NK-92 treated with Interleukin-12 subunit alpha and Interleukin-12 subunit beta, amount 100 ng/mL, for 24 hours (cell line): Measurements from ENCODE around the gene FBXO44.
A peak's percentile ranks its signal among the peaks of the same experiment; 100 is the strongest.
"Not testable (repeated sequence)": the region's sequence is repeated elsewhere in the genome, so short reads cannot be mapped to it uniquely, and the experiment has no call there.

ENCODE experiments used
- DNase-seq: peaks from one replicate; lab custom pipeline; 2025; lab: John Stamatoyannopoulos, UW

FBXO44 gene

GRCh38 chr1:11640101-11640500 lies 14.6 kb upstream of the FBXO44 start:
- DNase-seq, result no peak

GRCh38 chr1:11640944-11641343 lies 13.7 kb upstream of the FBXO44 start:
- DNase-seq, result no peak

- no peak for DNase-seq
Observed at GRCh38 chr1:11641776-11642305, 12.8 kb upstream of the FBXO44 start.

GRCh38 chr1:11642418-11643017 lies 12.2 kb upstream of the FBXO44 start:
- not testable (repeated sequence) for DNase-seq

- DNase-seq, result no peak
Observed at GRCh38 chr1:11643782-11644181, 10.9 kb upstream of the FBXO44 start.

GRCh38 chr1:11645270-11645669 lies 9.4 kb upstream of the FBXO44 start:
- no peak for DNase-seq

GRCh38 chr1:11645670-11646265 lies 8.9 kb upstream of the FBXO44 start:
- peak; percentile 60 for DNase-seq

GRCh38 chr1:11646317-11646716 lies 8.4 kb upstream of the FBXO44 start:
- DNase-seq, result no peak

- DNase-seq, result no peak
Observed at GRCh38 chr1:11647333-11647732, 7.3 kb upstream of the FBXO44 start.

- DNase-seq, result no peak
Observed at GRCh38 chr1:11648039-11648438, 6.6 kb upstream of the FBXO44 start.

GRCh38 chr1:11648732-11649158 lies 5.9 kb upstream of the FBXO44 start:
- no peak for DNase-seq

- no peak for DNase-seq
Observed at GRCh38 chr1:11649237-11649623, 5.4 kb upstream of the FBXO44 start.

GRCh38 chr1:11649624-11650330 lies 4.9 kb upstream of the FBXO44 start:
- DNase-seq, result no peak

GRCh38 chr1:11650331-11650991 lies 4.2 kb upstream of the FBXO44 start:
- DNase-seq, result peak; percentile 97

GRCh38 chr1:11651017-11651416 lies 3.7 kb upstream of the FBXO44 start:
- no peak for DNase-seq

GRCh38 chr1:11652203-11652780 lies 2.4 kb upstream of the FBXO44 start:
- no peak for DNase-seq

GRCh38 chr1:11653101-11653860 lies 1.4 kb upstream of the FBXO44 start:
- DNase-seq, result no peak

GRCh38 chr1:11653861-11654136 lies 878 bp upstream of the FBXO44 start:
- DNase-seq, result no peak

- DNase-seq, result no peak
Observed at GRCh38 chr1:11654939-11655808, 497 bp downstream of the FBXO44 start.

- DNase-seq, result no peak
Observed at GRCh38 chr1:11657654-11658053, 3.0 kb downstream of the FBXO44 start.

- no peak for DNase-seq
Observed at GRCh38 chr1:11658542-11658941, 3.9 kb downstream of the FBXO44 start.
